Measurements from ENCODE around the gene PLEKHO2. TPM values are rescaled to one million over a fixed set of nuclear protein-coding genes. Genes with fewer than 3 reads are reported as not detected.

The PLEKHO2 gene
- total and polyA plus RNA-seq, 10 of the 15 experiments (the other 5 are each of a cell fraction or from before 2014, with no cell fraction given), result 1.4 to 25.6 (median 20.5) TPM

DNA sequence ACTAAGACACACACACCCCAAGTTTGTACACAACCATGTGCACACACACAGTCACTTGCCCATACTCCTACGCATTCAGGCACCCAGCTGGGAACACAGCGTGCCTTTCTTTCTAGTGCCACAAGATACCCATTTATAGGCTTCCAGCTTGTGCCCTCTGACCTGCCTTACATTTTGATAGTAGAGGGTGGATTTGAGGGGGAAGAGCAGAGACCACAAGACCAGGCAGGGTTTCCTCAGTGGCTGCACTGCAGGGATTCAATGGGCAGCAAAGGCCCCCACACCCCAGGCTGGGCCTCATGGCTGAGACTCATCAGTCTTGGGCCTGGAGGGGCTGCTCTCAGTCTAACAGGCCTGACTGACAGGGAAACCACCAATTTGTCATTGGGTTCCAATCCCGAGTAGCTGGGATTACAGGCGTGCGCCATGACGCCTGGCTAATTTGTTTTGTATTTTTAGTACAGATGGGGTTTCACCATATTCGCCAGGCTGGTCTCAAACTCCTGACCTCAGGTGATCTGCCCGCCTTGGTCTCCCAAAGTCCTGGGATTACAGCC, 51.2 kb downstream of the PLEKHO2 start:
- DNase-seq (ENCODE audit: low read depth, low spot score) (peak; percentile 45), FAIRE-seq (no peak), ATAC-seq (peak; percentile 5)
- no peaks in the 10 kb centered on the region for H4K20me1 ChIP-seq (ENCODE audit: control insufficient read depth, insufficient read depth)
- ChIA-PET POLR2A (interaction anchor here (1.2 to 9.0 kb wide), 19 partner anchors 10 to 139 kb away, joined by 3 to 136 read pairs (median 8); partner anchors contain the start of genes PIF1 and PLEKHO2), RAD21 (ENCODE audit: unreplicated experiment) (interaction anchor here (1.0 to 5.8 kb wide), 20 partner anchors 10 to 259 kb away, joined by 3 to 129 read pairs (median 26); partner anchors contain the start of genes PIF1, PLEKHO2 and SPG21), SMC1A (ENCODE audit: uncharacterized antibody, unreplicated experiment) (interaction anchor here (0.7 to 7.4 kb wide), 17 partner anchors 10 to 730 kb away, joined by 3 to 118 read pairs (median 9); partner anchors contain the start of genes PIF1 and PLEKHO2), CTCF (interaction anchor here (1.1 to 6.2 kb wide), 14 partner anchors 11 to 405 kb away, joined by 3 to 78 read pairs (median 20); partner anchors contain the start of gene PIF1)
- H3K4me1 ChIP-seq (ENCODE audit: control insufficient read depth, insufficient read depth, low read length), result peaks cover 42% of the 10 kb centered on the region
- H3K79me2 ChIP-seq (ENCODE audit: control insufficient read depth, insufficient read depth, low read length), result peaks cover 9% of the 10 kb centered on the region
- H3K27me3 ChIP-seq (replicated peaks in 1 of 2; ENCODE audit: control insufficient read depth in 2 of 2, insufficient read depth in 2 of 2, low read length in 1 of 2), result no peaks in the 10 kb centered on the region
- whole genome bisulfite sequencing (ENCODE audit: insufficient coverage, insufficient replicate concordance, low lambda C conversion rate, missing lambda C conversion rate), result under 1% methylated on average over 8 of the region's 8 CpGs
- in situ Hi-C loops (cut with MboI), result loop anchor here (25.0 kb wide), 1 partner anchor 1406 kb away; no protein-coding TSS in a partner anchor
- no TSS peak for BruUV-seq (replicated peaks)
- peak overlapping the region; percentile 65 for H3K4me3 ChIP-seq
- H3K9ac ChIP-seq (ENCODE audit: control insufficient read depth, insufficient read depth, low read length), result peak overlapping the region; percentile 80
- no peak overlapping the region for H2AFZ ChIP-seq (ENCODE audit: control insufficient read depth, low read depth, low read length)
- H3K4me2 ChIP-seq (ENCODE audit: control insufficient read depth, insufficient read depth), result peak overlapping the region; percentile 75
- H3K36me3 ChIP-seq (ENCODE audit: control insufficient read depth in 2 of 2, insufficient read depth in 2 of 2, low read length in 1 of 2), result no peaks in the 10 kb centered on the region
- H3K9me3 ChIP-seq (replicated peaks; ENCODE audit: control insufficient read depth, insufficient read depth, low read length), result no peaks in the 10 kb centered on the region
- intact Hi-C loops (cut with micrococcal nuclease; ENCODE audit: unreplicated experiment), result loop anchor here (1.0 to 5.0 kb wide), 5 partner anchors 48 to 409 kb away; partner anchors contain the start of genes MTFMT, RNU5B-1 and SPG21
- peak overlapping the region; percentile 97 for H3K27ac ChIP-seq (ENCODE audit: control insufficient read depth, insufficient read depth)
- TF ChIP-seq WRNIP1 (IDR thresholded peaks at IDR 0.05; ENCODE audit: borderline replicate concordance, low read depth, low read length) (no peak), SRF (IDR thresholded peaks at IDR 0.05; ENCODE audit: low read depth in 2 of 2, low read length in 2 of 2) (peak in 1 of 2 experiments; percentile 53; a peak in 1 of 4 replicates), ETV6 (conservative IDR thresholded peaks at IDR 0.05 in 1 of 2, IDR thresholded peaks at IDR 0.05 in 1 of 2; ENCODE audit: borderline replicate concordance in 1 of 2, low read depth in 1 of 2) (no peak), SUZ12 (IDR thresholded peaks at IDR 0.05; ENCODE audit: unreplicated experiment) (no peak), HCFC1 (IDR thresholded peaks at IDR 0.05; ENCODE audit: low read length) (no peak), YBX1 (IDR thresholded peaks at IDR 0.05) (no peak), FOXK2 (IDR thresholded peaks at IDR 0.05) (no peak), NR2F1 (conservative IDR thresholded peaks at IDR 0.05) (peak; percentile 58), LARP7 (IDR thresholded peaks at IDR 0.05) (no peak), HDGF (IDR thresholded peaks at IDR 0.05) (peak; percentile 66; the same call in 1 of the 2 replicates), SPI1 (IDR thresholded peaks at IDR 0.05; ENCODE audit: borderline replicate concordance, insufficient read depth, low read depth, low read length) (no peak), MEF2A (IDR thresholded peaks at IDR 0.05; ENCODE audit: insufficient read depth, low read depth, low read length) (0 out of 2 replicates have a peak, but pooled peaks have one; percentile 26), ZBTB11 (CRISPR knock-in tag; IDR thresholded peaks at IDR 0.05) (no peak), EGR1 (IDR thresholded peaks at IDR 0.05; ENCODE audit: borderline replicate concordance in 1 of 2, low read depth in 2 of 2, low read length in 2 of 2) (peak in 1 of 2 experiments; percentile 73; a peak in 2 of 3 replicates), SKIL (IDR thresholded peaks at IDR 0.05; ENCODE audit: low read depth, poor library complexity, severe bottlenecking) (no peak), SIN3A (IDR thresholded peaks at IDR 0.05; ENCODE audit: low read depth, low read length) (0 out of 2 replicates have a peak, but pooled peaks have one; percentile 13)
- TF ChIP-seq, protein P1, sequence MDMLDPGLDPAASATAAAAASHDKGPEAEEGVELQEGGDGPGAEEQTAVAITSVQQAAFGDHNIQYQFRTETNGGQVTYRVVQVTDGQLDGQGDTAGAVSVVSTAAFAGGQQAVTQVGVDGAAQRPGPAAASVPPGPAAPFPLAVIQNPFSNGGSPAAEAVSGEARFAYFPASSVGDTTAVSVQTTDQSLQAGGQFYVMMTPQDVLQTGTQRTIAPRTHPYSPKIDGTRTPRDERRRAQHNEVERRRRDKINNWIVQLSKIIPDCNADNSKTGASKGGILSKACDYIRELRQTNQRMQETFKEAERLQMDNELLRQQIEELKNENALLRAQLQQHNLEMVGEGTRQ (IDR thresholded peaks at IDR 0.05; ENCODE audit: borderline replicate concordance, low read depth, low read length), result no peak
